Lung (tissue), 12 donors: ENCODE results near the gene SMCO3. TPM values are rescaled to one million over a fixed set of nuclear protein-coding genes. Genes with fewer than 3 reads are reported as not detected.

Experiments used
- ATAC-seq: fragments of 200-7000 bp; cut with Tn5 transposase; one replicate; pipeline ENCODE4 v1.9.1; 2020; ENCODE audit warnings: moderate number of reproducible peaks; ENCODE audit not compliant: insufficient read depth, low FRiP score
- DNase-seq, 3 donors: peaks; one replicate each; pipeline ENCODE4 v3.0.0-alpha.2; 2013 to 2017
- H3K27ac ChIP-seq, 2 donors: one replicate each; pipeline ENCODE4 v1.5.1; 2013; ENCODE audit warnings: mild to moderate bottlenecking in 2 of 2, moderate library complexity in 2 of 2, control low read depth in 1 of 2, inconsistent platforms in 1 of 2, low read depth in 1 of 2, low read length in 1 of 2
- H3K27me3 ChIP-seq, 3 donors: one replicate each; pipeline ENCODE4 v1.5.1; 2013; ENCODE audit warnings: low read length in 2 of 3; ENCODE audit not compliant: control insufficient read depth in 3 of 3, insufficient read depth in 3 of 3
- H3K36me3 ChIP-seq, 4 donors: one replicate each; pipeline ENCODE4 v1.5.1; 2013; ENCODE audit warnings: low read length in 4 of 4, mild to moderate bottlenecking in 1 of 4, moderate library complexity in 1 of 4; ENCODE audit not compliant: control insufficient read depth in 4 of 4, insufficient read depth in 4 of 4
- H3K4me1 ChIP-seq, 5 donors: one replicate each; pipeline ENCODE4 v1.5.1; 2013; ENCODE audit warnings: low read length in 5 of 5, mild to moderate bottlenecking in 2 of 5, moderate library complexity in 1 of 5; ENCODE audit not compliant: control insufficient read depth in 5 of 5, insufficient read depth in 5 of 5
- H3K4me3 ChIP-seq: one replicate; pipeline ENCODE4 v1.5.1; 2013; ENCODE audit warnings: mild to moderate bottlenecking, control low read depth, moderate library complexity
- H3K9ac ChIP-seq, 2 donors: one replicate each; pipeline ENCODE4 v1.5.1; 2013; ENCODE audit warnings: low read length in 2 of 2, control low read depth in 1 of 2; ENCODE audit not compliant: insufficient read depth in 1 of 2
- H3K9me3 ChIP-seq, 4 donors: one replicate each; pipeline ENCODE4 v1.5.1; 2013; ENCODE audit warnings: low read length in 3 of 4, mild to moderate bottlenecking in 1 of 4, moderate library complexity in 1 of 4; ENCODE audit not compliant: control insufficient read depth in 4 of 4, insufficient read depth in 3 of 4
- WGBS, 2 donors: extraction: QIAGEN DNeasy Blood & Tissue Kit; methylation state at CpG; one replicate each; pipeline ENCODE4 v1.1.7; 2013; 5-methylcytosine and 5-hydroxymethylcytosine counted together
- polyA plus RNA-seq, 2 donors: library from polyadenylated mRNA; stranded (reverse); fragments of 200-250 nt; gene quantifications; one replicate each; pipeline ENCODE4 v1.2.1, GENCODE V29; 2013
- total RNA-seq, 2 donors: library from RNA; depleted of rRNA in 1 of 2; stranded (reverse); fragments of >200 nt in 1 of 2; gene quantifications; one replicate each; pipeline ENCODE4 v1.2.1, GENCODE V29; 2014 to 2021
- TF ChIP-seq, protein P1 (sequence below): IDR thresholded peaks from 2 replicates; pipeline ENCODE4 v1.5.1; 2012; ENCODE audit warnings: mild to moderate bottlenecking; ENCODE audit errors: control extremely low read depth, extremely low read depth
- donor health status: control.
- donor health status: control.
- donor health status: Bipolar disorder and iron deficiency.
- donor health status: healthy.
- donor health status: DM: yes; HTN: yes; CAD: no.

The SMCO3 gene
- total and polyA plus RNA-seq, 4 donors = 0.27 to 1.3 (median 0.70) TPM

DNA sequence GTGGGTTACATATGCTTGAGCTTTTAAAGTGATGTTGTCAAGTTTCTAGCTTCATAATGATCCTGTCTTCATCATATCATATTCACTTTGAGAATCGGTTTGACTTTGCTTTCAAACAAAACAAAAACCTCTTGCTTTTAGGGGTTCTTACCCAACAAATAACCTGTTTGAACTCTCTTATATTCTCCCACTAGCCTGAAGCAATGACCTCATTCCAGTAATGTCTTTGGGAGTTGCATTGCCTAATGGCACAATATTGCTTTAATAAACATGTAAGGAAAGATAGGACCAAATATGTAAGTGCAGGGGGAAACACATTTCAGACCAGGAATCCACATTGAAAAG is 38.4 kb downstream of the SMCO3 start:
- peak in 2 of 3 donors; percentile 65 to 70 for DNase-seq
- 26 to 47% methylated on average over 1 of the region's 1 CpG for WGBS, 2 donors
- peak overlapping the region; percentile 79 to 80 for H3K9ac ChIP-seq
- ATAC-seq = no peak
- H3K9me3 ChIP-seq = no peaks in the 10 kb centered on the region
- H3K27ac ChIP-seq = no peak overlapping the region
- H3K36me3 ChIP-seq = no peaks in the 10 kb centered on the region
- peaks cover 3 to 33% (median 7%) of the 10 kb centered on the region in 5 donors for H3K4me1 ChIP-seq
- TF ChIP-seq, protein P1, sequence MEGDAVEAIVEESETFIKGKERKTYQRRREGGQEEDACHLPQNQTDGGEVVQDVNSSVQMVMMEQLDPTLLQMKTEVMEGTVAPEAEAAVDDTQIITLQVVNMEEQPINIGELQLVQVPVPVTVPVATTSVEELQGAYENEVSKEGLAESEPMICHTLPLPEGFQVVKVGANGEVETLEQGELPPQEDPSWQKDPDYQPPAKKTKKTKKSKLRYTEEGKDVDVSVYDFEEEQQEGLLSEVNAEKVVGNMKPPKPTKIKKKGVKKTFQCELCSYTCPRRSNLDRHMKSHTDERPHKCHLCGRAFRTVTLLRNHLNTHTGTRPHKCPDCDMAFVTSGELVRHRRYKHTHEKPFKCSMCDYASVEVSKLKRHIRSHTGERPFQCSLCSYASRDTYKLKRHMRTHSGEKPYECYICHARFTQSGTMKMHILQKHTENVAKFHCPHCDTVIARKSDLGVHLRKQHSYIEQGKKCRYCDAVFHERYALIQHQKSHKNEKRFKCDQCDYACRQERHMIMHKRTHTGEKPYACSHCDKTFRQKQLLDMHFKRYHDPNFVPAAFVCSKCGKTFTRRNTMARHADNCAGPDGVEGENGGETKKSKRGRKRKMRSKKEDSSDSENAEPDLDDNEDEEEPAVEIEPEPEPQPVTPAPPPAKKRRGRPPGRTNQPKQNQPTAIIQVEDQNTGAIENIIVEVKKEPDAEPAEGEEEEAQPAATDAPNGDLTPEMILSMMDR = no peak
- no peak overlapping the region for H3K4me3 ChIP-seq
- H3K27me3 ChIP-seq = no peaks in the 10 kb centered on the region

DNA sequence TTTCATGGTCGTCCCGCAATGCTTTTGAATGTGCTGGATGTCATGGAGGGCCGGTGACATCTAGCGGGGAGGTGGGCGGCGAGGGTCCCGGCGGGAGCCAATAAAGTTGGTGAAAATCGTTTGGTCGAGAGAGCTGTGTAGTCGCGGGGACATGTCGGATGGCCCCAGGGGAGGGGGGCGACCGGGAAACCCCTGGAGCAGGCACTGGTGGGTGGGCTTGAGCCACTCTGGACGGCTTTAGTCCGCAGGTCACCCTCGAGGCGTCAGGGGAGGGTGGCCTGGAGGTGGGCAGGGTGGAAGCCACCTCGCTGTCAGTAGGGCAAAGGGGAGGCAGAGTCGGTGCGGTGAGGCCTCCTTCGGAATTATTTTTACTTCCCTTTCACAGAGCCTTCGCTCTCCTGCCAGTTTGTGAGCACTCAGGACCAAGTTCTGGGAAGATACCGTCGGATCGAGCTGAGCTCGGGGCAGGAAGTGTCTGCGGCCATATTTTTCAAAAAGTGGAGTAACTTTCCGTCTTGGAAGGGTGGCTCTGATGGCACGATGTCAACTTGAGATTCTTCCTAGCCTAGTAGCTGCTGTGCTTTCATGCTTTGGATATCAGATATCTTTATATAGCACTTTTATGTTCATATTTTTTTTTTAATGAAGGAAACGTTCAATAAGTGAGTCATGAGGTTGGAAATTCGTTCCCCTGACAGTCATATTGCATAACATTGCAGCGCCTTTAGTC is 38.9 kb downstream of the SMCO3 start:
- TF ChIP-seq, protein P1 = no peak
- WGBS, 2 donors = 1% methylated on average over 34 of the region's 34 CpGs
- Histone ChIP-seq H3K9me3 (no peaks in the 10 kb centered on the region), H3K27ac (peak overlapping the region; percentile 94 to 98), H3K4me3 (peak overlapping the region; percentile 55), H3K9ac (peak overlapping the region; percentile 79 to 80), H3K36me3 (no peaks in the 10 kb centered on the region), H3K4me1 (peaks cover 3 to 33% (median 7%) of the 10 kb centered on the region in 5 donors), H3K27me3 (no peaks in the 10 kb centered on the region)
- peak; percentile 60 to 73 (median 71) for DNase-seq
- ATAC-seq = peak; percentile 0

DNA sequence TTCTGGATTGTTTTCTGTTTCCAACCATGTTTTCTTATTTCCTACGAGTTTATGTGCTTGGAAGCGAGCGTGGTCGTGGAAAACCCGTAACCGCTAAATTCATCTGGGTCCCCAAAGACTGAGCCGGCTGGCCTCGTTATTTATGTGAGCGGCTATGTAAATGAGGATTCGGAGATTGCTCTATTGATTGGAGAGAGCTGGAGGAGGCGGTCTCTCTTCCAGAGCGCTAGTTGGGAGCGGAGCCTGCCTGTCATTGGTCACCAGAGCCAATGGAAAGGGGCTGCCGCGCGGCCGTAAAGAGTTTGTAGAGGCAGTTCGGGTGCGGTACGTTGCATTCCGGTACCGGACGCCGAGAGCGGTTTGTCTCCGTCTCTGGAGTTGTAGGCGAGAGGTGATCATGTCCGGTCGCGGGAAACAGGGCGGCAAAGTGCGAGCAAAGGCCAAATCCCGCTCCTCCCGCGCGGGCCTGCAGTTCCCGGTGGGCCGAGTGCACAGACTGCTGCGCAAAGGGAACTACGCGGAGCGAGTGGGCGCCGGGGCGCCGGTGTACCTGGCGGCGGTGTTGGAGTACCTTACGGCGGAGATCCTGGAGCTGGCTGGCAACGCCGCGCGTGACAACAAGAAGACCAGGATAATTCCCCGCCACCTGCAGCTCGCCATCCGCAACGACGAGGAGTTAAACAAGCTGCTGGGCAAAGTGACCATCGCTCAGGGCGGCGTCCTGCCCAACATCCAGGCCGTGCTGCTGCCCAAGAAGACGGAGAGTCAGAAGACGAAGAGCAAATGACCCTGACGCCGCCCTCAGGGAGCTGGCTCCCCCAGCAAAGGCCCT is 39.7 kb downstream of the SMCO3 start:
- H3K36me3 ChIP-seq = no peaks in the 10 kb centered on the region
- H3K9me3 ChIP-seq = no peaks in the 10 kb centered on the region
- H3K4me3 ChIP-seq = peak overlapping the region; percentile 55
- ATAC-seq = peak; percentile 83
- peak; percentile 96 to 98 (median 98) for DNase-seq
- H3K9ac ChIP-seq = peak overlapping the region; percentile 79 to 80
- WGBS, 2 donors = 0 to 1% methylated on average over 67 of the region's 67 CpGs
- H3K27ac ChIP-seq = peak overlapping the region; percentile 94 to 98
- no peaks in the 10 kb centered on the region for H3K27me3 ChIP-seq
- peaks cover 3 to 37% (median 7%) of the 10 kb centered on the region in 5 donors for H3K4me1 ChIP-seq
- TF ChIP-seq, protein P1 = no peak
